HCT116 (cell line): ENCODE measurements around the gene RNF125. TPM values are rescaled to one million over a fixed set of nuclear protein-coding genes. Genes with fewer than 3 reads are reported as not detected.

Experiments
- ATAC-seq: fragments of 200-7000 bp; cut with Tn5 transposase; 2 replicates; pipeline ENCODE4 v1.9.1; 2020; ENCODE audit warnings: mild to moderate bottlenecking, moderate library complexity
- BruUV-seq: library from RNA; stranded (reverse); fragments of 400-500 nt; replicated peaks from 2 replicates; lab custom pipeline; 2021; lab: Mats Ljungman, UMichigan
- CTCF ChIA-PET: fragments of 300-600 bp; sonication (Branson Sonifier 250); formaldehyde crosslinking; loops from one replicate; lab custom pipeline; 2021; ENCODE audit warnings: antibody characterized with exemption; lab: Charles Lee
- POLR2A ChIA-PET: fragments of 300-600, 350-600 bp; sonication (Branson Sonifier 250); formaldehyde crosslinking; loops from one replicate; lab custom pipeline; 2021; ENCODE audit warnings: antibody characterized with exemption; lab: Charles Lee
- RAD21 ChIA-PET, 2 experiments: fragments of 300-600 bp; sonication (Branson Sonifier 250); formaldehyde crosslinking; loops; one replicate each; lab custom pipeline; 2023; ENCODE audit warnings: low total read pairs in 2 of 2; ENCODE audit not compliant: uncharacterized antibody in 2 of 2, unreplicated experiment in 2 of 2, low non-redundant PET in 1 of 2; lab: Charles Lee
- DNase-seq: peaks from one replicate; pipeline ENCODE4 v3.0.0-alpha.2; 2010; ENCODE audit warnings: low read depth, low spot score
- H2AFZ ChIP-seq: fragments of 200-600 bp; shearing (Covaris generic), sonication (generic); 2 replicates; pipeline ENCODE4 v1.6.1; 2017; ENCODE audit warnings: low read depth, mixed run types, mixed read lengths, antibody characterized with exemption, low read length; ENCODE audit not compliant: poor library complexity, severe bottlenecking
- H3K27ac ChIP-seq: 2 replicates; pipeline ENCODE4 v1.5.1; 2012; ENCODE audit warnings: low read depth, low read length
- H3K27me3 ChIP-seq: fragments of 200-600 bp; sonication (generic); 2 replicates; pipeline ENCODE4 v1.6.1; 2016; ENCODE audit warnings: mixed run types, low read length, mixed read lengths; ENCODE audit not compliant: insufficient read depth
- H3K36me3 ChIP-seq, 2 experiments: fragments of 200-500 bp in 1 of 2; fragments of 200-600 bp in 1 of 2; sonication (Bioruptor generic) in 1 of 2; sonication (generic) in 1 of 2; 2 replicates each; pipeline versions ENCODE4 v1.5.1 to v1.6.1; 2014 to 2016; ENCODE audit warnings: low read length in 2 of 2, inconsistent platforms in 1 of 2, mixed read lengths in 1 of 2, mixed run types in 1 of 2; ENCODE audit not compliant: insufficient read depth in 2 of 2, control insufficient read depth in 1 of 2
- H3K4me1 ChIP-seq, 2 experiments: fragments of 200-600 bp in 1 of 2; sonication (generic) in 1 of 2; 2 replicates each; pipeline versions ENCODE4 v1.5.1 to v1.6.1; 2012 to 2017; ENCODE audit warnings: low read length in 2 of 2, inconsistent platforms in 1 of 2, mild to moderate bottlenecking in 1 of 2, mixed read lengths in 1 of 2, mixed run types in 1 of 2, moderate library complexity in 1 of 2; ENCODE audit not compliant: insufficient read depth in 2 of 2, control insufficient read depth in 1 of 2
- H3K4me2 ChIP-seq: fragments of 200-600 bp; sonication (generic); 2 replicates; pipeline ENCODE4 v1.6.1; 2017; ENCODE audit warnings: mixed run types, low read length, mixed read lengths
- H3K4me3 ChIP-seq, 2 experiments: fragments of 200-600 bp in 1 of 2; sonication (generic) in 1 of 2; replicated peaks in 1 of 2; 2 replicates each; pipeline ENCODE4 v1.5.1; 2011 to 2016; ENCODE audit warnings: low read length in 2 of 2, control low read depth in 1 of 2, low read depth in 1 of 2, mild to moderate bottlenecking in 1 of 2, mixed read lengths in 1 of 2, mixed run types in 1 of 2
- H3K79me2 ChIP-seq: fragments of 200-600 bp; sonication (generic); 2 replicates; pipeline ENCODE4 v1.6.1; 2017; ENCODE audit warnings: mild to moderate bottlenecking, mixed run types, low read length, moderate library complexity, mixed read lengths; ENCODE audit not compliant: insufficient read depth
- H3K9ac ChIP-seq: fragments of 200-600 bp; sonication (generic); 2 replicates; pipeline ENCODE4 v1.6.1; 2016; ENCODE audit warnings: low read length, mixed read lengths
- H3K9me2 ChIP-seq: fragments of 200-600 bp; sonication (generic), shearing (Covaris generic); 2 replicates; pipeline ENCODE4 v1.6.1; 2017; ENCODE audit warnings: mixed run types, mild to moderate bottlenecking, moderate library complexity; ENCODE audit not compliant: insufficient read depth
- H3K9me3 ChIP-seq, 2 experiments: fragments of 200-500 bp in 1 of 2; fragments of 200-600 bp in 1 of 2; sonication (Bioruptor generic) in 1 of 2; sonication (generic) in 1 of 2; 2 replicates each; pipeline ENCODE4 v1.6.1; 2014 to 2017; ENCODE audit warnings: low read length in 2 of 2, mixed read lengths in 2 of 2, inconsistent platforms in 1 of 2, low read depth in 1 of 2, mild to moderate bottlenecking in 1 of 2, mixed run types in 1 of 2, moderate library complexity in 1 of 2; ENCODE audit not compliant: control insufficient read depth in 1 of 2, insufficient read depth in 1 of 2
- H4K20me1 ChIP-seq: fragments of 200-600 bp; sonication (generic), shearing (Covaris generic); 2 replicates; pipeline ENCODE4 v1.6.1; 2017; ENCODE audit warnings: mixed run types, mild to moderate bottlenecking, moderate library complexity; ENCODE audit not compliant: insufficient read depth
- CBX3 ChIP-seq: IDR thresholded peaks from 2 replicates; pipeline ENCODE4 v1.6.1; 2012; ENCODE audit warnings: low read depth
- JUND ChIP-seq: IDR thresholded peaks from 2 replicates; pipeline ENCODE4 v1.6.1; 2012
- POLR2AphosphoS5 ChIP-seq: IDR thresholded peaks from 2 replicates; pipeline ENCODE4 v1.6.1; 2011; ENCODE audit warnings: mild to moderate bottlenecking, low read depth, low read length, moderate library complexity
- SP1 ChIP-seq: IDR thresholded peaks from 2 replicates; pipeline ENCODE4 v1.6.1; 2012; ENCODE audit warnings: low read depth
- SRF ChIP-seq: IDR thresholded peaks from 2 replicates; pipeline ENCODE4 v1.6.1; 2012; ENCODE audit warnings: low read depth
- TCF7L2 ChIP-seq: IDR thresholded peaks from 2 replicates; pipeline ENCODE4 v1.7.0; 2011; ENCODE audit warnings: borderline replicate concordance, inconsistent platforms; ENCODE audit not compliant: insufficient read depth, insufficient read length; ENCODE audit errors: extremely low read depth
- YY1 ChIP-seq: IDR thresholded peaks from 2 replicates; pipeline ENCODE4 v1.6.1; 2011; ENCODE audit warnings: low read length, low read depth, moderate library complexity, mild to moderate bottlenecking; ENCODE audit not compliant: insufficient replicate concordance; ENCODE audit errors: extremely low read depth
- ZFX ChIP-seq: fragments of 450-650 bp; IDR thresholded peaks from 2 replicates; pipeline ENCODE4 v1.6.1; 2017
- intact Hi-C: fragments of 100-400 bp; cut with micrococcal nuclease; formaldehyde crosslinking; loops from 2 replicates; pipeline ENCODE4 v1.10.0; 2022
- total RNA-seq: library from RNA; stranded (reverse); gene quantifications from one replicate; pipeline ENCODE4 v1.2.1, GENCODE V29; 2021; ENCODE audit not compliant: unreplicated experiment
- TF ChIP-seq, protein P1 (sequence below): IDR thresholded peaks from 2 replicates; pipeline ENCODE4 v1.6.1; 2011; ENCODE audit warnings: mild to moderate bottlenecking, low read length, moderate library complexity; ENCODE audit not compliant: insufficient replicate concordance; ENCODE audit errors: extremely low read depth
- TF ChIP-seq, protein P2 (sequence below), 3 experiments: fragments of 200-600 bp in 1 of 3; sonication (generic) in 1 of 3; IDR thresholded peaks in 2 of 3; conservative IDR thresholded peaks in 1 of 3; 2 replicates each; pipeline ENCODE4 v1.5.1; 2012 to 2017; ENCODE audit warnings: low read depth in 2 of 3, low read length in 2 of 3, antibody characterized with exemption in 1 of 3, borderline replicate concordance in 1 of 3, control low read depth in 1 of 3, mild to moderate bottlenecking in 1 of 3, mixed read lengths in 1 of 3, mixed run types in 1 of 3, moderate library complexity in 1 of 3; ENCODE audit not compliant: insufficient read depth in 1 of 3
- TF ChIP-seq, protein P3 (sequence below): IDR thresholded peaks from 2 replicates; pipeline ENCODE4 v1.6.1; 2012
- TF ChIP-seq, protein P4 (sequence below): IDR thresholded peaks from 2 replicates; pipeline ENCODE4 v1.6.1; 2012; ENCODE audit warnings: low read depth

RNF125 gene
- total RNA-seq, 1 experiment from 2014 or later = 7.4 TPM

GRCh38 chr18:32026491-32027086, 8.0 kb downstream of the RNF125 start:
- TF ChIP-seq, protein P1, sequence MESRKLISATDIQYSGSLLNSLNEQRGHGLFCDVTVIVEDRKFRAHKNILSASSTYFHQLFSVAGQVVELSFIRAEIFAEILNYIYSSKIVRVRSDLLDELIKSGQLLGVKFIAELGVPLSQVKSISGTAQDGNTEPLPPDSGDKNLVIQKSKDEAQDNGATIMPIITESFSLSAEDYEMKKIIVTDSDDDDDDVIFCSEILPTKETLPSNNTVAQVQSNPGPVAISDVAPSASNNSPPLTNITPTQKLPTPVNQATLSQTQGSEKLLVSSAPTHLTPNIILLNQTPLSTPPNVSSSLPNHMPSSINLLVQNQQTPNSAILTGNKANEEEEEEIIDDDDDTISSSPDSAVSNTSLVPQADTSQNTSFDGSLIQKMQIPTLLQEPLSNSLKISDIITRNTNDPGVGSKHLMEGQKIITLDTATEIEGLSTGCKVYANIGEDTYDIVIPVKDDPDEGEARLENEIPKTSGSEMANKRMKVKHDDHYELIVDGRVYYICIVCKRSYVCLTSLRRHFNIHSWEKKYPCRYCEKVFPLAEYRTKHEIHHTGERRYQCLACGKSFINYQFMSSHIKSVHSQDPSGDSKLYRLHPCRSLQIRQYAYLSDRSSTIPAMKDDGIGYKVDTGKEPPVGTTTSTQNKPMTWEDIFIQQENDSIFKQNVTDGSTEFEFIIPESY = no peak
- TF ChIP-seq POLR2AphosphoS5 (no peak), JUND (no peak), SRF (no peak), YY1 (no peak), TCF7L2 (no peak), ZFX (no peak), CBX3 (no peak), SP1 (no peak)
- TF ChIP-seq, protein P2, sequence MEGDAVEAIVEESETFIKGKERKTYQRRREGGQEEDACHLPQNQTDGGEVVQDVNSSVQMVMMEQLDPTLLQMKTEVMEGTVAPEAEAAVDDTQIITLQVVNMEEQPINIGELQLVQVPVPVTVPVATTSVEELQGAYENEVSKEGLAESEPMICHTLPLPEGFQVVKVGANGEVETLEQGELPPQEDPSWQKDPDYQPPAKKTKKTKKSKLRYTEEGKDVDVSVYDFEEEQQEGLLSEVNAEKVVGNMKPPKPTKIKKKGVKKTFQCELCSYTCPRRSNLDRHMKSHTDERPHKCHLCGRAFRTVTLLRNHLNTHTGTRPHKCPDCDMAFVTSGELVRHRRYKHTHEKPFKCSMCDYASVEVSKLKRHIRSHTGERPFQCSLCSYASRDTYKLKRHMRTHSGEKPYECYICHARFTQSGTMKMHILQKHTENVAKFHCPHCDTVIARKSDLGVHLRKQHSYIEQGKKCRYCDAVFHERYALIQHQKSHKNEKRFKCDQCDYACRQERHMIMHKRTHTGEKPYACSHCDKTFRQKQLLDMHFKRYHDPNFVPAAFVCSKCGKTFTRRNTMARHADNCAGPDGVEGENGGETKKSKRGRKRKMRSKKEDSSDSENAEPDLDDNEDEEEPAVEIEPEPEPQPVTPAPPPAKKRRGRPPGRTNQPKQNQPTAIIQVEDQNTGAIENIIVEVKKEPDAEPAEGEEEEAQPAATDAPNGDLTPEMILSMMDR (IDR thresholded peaks at IDR 0.05 in 2 of 3, conservative IDR thresholded peaks at IDR 0.05 in 1 of 3; ENCODE audit: borderline replicate concordance in 1 of 3, insufficient read depth in 1 of 3, low read depth in 2 of 3, low read length in 2 of 3) = no peak
- TF ChIP-seq, protein P3, sequence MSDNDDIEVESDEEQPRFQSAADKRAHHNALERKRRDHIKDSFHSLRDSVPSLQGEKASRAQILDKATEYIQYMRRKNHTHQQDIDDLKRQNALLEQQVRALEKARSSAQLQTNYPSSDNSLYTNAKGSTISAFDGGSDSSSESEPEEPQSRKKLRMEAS = no peak
- TF ChIP-seq, protein P4, sequence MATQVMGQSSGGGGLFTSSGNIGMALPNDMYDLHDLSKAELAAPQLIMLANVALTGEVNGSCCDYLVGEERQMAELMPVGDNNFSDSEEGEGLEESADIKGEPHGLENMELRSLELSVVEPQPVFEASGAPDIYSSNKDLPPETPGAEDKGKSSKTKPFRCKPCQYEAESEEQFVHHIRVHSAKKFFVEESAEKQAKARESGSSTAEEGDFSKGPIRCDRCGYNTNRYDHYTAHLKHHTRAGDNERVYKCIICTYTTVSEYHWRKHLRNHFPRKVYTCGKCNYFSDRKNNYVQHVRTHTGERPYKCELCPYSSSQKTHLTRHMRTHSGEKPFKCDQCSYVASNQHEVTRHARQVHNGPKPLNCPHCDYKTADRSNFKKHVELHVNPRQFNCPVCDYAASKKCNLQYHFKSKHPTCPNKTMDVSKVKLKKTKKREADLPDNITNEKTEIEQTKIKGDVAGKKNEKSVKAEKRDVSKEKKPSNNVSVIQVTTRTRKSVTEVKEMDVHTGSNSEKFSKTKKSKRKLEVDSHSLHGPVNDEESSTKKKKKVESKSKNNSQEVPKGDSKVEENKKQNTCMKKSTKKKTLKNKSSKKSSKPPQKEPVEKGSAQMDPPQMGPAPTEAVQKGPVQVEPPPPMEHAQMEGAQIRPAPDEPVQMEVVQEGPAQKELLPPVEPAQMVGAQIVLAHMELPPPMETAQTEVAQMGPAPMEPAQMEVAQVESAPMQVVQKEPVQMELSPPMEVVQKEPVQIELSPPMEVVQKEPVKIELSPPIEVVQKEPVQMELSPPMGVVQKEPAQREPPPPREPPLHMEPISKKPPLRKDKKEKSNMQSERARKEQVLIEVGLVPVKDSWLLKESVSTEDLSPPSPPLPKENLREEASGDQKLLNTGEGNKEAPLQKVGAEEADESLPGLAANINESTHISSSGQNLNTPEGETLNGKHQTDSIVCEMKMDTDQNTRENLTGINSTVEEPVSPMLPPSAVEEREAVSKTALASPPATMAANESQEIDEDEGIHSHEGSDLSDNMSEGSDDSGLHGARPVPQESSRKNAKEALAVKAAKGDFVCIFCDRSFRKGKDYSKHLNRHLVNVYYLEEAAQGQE = no peak
- no TSS peak for BruUV-seq
- H3K4me1 ChIP-seq = no peaks in the 10 kb centered on the region
- H3K9ac ChIP-seq = no peak overlapping the region
- H3K9me3 ChIP-seq = no peaks in the 10 kb centered on the region
- H3K27ac ChIP-seq = no peak overlapping the region
- intact Hi-C loops = no loop called here
- ChIA-PET POLR2A (no interaction called here), RAD21 (no interaction called here), CTCF (no interaction called here)
- H3K36me3 ChIP-seq = no peaks in the 10 kb centered on the region; a peak in 1 of 4 replicates
- no peak overlapping the region for H2AFZ ChIP-seq
- no peaks in the 10 kb centered on the region for H3K79me2 ChIP-seq
- H3K9me2 ChIP-seq = no peaks in the 10 kb centered on the region
- no peak for DNase-seq
- no peak overlapping the region for H3K4me3 ChIP-seq
- H3K4me2 ChIP-seq = no peak overlapping the region
- no peak for ATAC-seq
- H3K27me3 ChIP-seq = no peaks in the 10 kb centered on the region
- no peaks in the 10 kb centered on the region for H4K20me1 ChIP-seq
